HepG2 (cell line): ENCODE measurements around the gene SYNJ2. TPM values are rescaled to one million over a fixed set of nuclear protein-coding genes. Genes with fewer than 3 reads are reported as not detected.
A peak's percentile ranks its signal among the peaks of the same experiment; 100 is the strongest.

ENCODE experiments used
- BCL6 ChIP-seq: IDR thresholded peaks from 2 replicates; pipeline ENCODE4 v1.6.1; 2016; ENCODE audit warnings: missing genetic modification reagents, missing compliant biosample characterization
- CEBPZ ChIP-seq: IDR thresholded peaks from 2 replicates; pipeline ENCODE4 v1.6.1; 2012; ENCODE audit warnings: low read length, improper control_type of control experiment
- E2F2 ChIP-seq: sonication (generic); formaldehyde crosslinking; IDR thresholded peaks from 2 replicates; pipeline ENCODE4 v1.4.0; 2020; ENCODE audit warnings: missing genetic modification reagents, borderline replicate concordance
- PTBP1 ChIP-seq: fragments of 200-400 bp; formaldehyde crosslinking; IDR thresholded peaks from 2 replicates; pipeline ENCODE4 v1.6.1; 2018; ENCODE audit warnings: low read length, low read depth; ENCODE audit not compliant: poor library complexity, severe bottlenecking
- RAD21 ChIP-seq: fragments of 450-650 bp; formaldehyde crosslinking; IDR thresholded peaks from 2 replicates; pipeline ENCODE4 v1.5.0; 2020; ENCODE audit warnings: mild to moderate bottlenecking
- RBFOX2 ChIP-seq: fragments of 200-400 bp; formaldehyde crosslinking; IDR thresholded peaks from 2 replicates; pipeline ENCODE4 v1.6.1; 2017; ENCODE audit warnings: low read depth, mild to moderate bottlenecking, low read length
- SP5 ChIP-seq: IDR thresholded peaks from 2 replicates; pipeline ENCODE4 v1.6.1; 2016; ENCODE audit warnings: low read depth, borderline replicate concordance
- SPEN ChIP-seq: sonication (generic); formaldehyde crosslinking; IDR thresholded peaks from 2 replicates; pipeline ENCODE4 v1.5.1; 2020; ENCODE audit warnings: low read depth, mild to moderate bottlenecking, missing genetic modification reagents
- SRSF4 ChIP-seq: fragments of 200-400 bp; formaldehyde crosslinking; IDR thresholded peaks from one replicate; pipeline ENCODE4 v1.6.1; 2018; ENCODE audit warnings: mild to moderate bottlenecking, low read depth, low read length, moderate library complexity; ENCODE audit not compliant: poor library complexity, severe bottlenecking
- SYNCRIP ChIP-seq: fragments of 200-400 bp; formaldehyde crosslinking; IDR thresholded peaks from 2 replicates; pipeline ENCODE4 v1.6.1; 2018; ENCODE audit warnings: mild to moderate bottlenecking, low read depth, low read length; ENCODE audit not compliant: insufficient read depth
- ZKSCAN8 ChIP-seq: IDR thresholded peaks from 2 replicates; pipeline ENCODE4 v1.6.1; 2016; ENCODE audit warnings: borderline replicate concordance, missing genetic modification reagents, missing compliant biosample characterization
- ZMAT5 ChIP-seq: sonication (generic); formaldehyde crosslinking; IDR thresholded peaks from 2 replicates; pipeline ENCODE4 v1.5.0; 2020; ENCODE audit warnings: mild to moderate bottlenecking, low read depth, missing genetic modification reagents, borderline replicate concordance
- ZNF280D ChIP-seq: sonication (generic); formaldehyde crosslinking; IDR thresholded peaks from 2 replicates; pipeline ENCODE4 v1.5.1; 2020; ENCODE audit warnings: mild to moderate bottlenecking, missing genetic modification reagents
- ZNF552 ChIP-seq: sonication (generic); formaldehyde crosslinking; IDR thresholded peaks from 2 replicates; pipeline ENCODE4 v1.9.0; 2022; ENCODE audit warnings: missing genetic modification reagents, mild to moderate bottlenecking, borderline replicate concordance
- ZNF746 ChIP-seq: sonication (generic); formaldehyde crosslinking; IDR thresholded peaks from 2 replicates; pipeline ENCODE4 v1.8.0; 2022; ENCODE audit warnings: mild to moderate bottlenecking, missing genetic modification reagents
- ZXDC ChIP-seq: sonication (generic); formaldehyde crosslinking; IDR thresholded peaks from 2 replicates; pipeline ENCODE4 v1.5.0; 2020; ENCODE audit warnings: mild to moderate bottlenecking, missing genetic modification reagents
- polyA plus RNA-seq, 8 experiments: library from polyadenylated mRNA; depleted of rRNA in 3 of 8; stranded (reverse) in 7 of 8; unstranded in 1 of 8; fragments of >200 nt; fragmentation: Illumina TruSeq in 4 of 8; extraction: Trizol in 4 of 8; gene quantifications; 2 replicates each; pipeline versions ENCODE4 v1.2.1 to v1.2.3, GENCODE V29; 2011 to 2016; ENCODE audit warnings: low read depth in 4 of 8, missing spikeins in 1 of 8, mixed read lengths in 1 of 8; ENCODE audit not compliant: insufficient read depth in 1 of 8
- total RNA-seq, 5 experiments: library from RNA; depleted of rRNA; stranded (reverse); fragments of >200 nt; fragmentation: Illumina TruSeq; extraction: Trizol; gene quantifications; 2 replicates each; pipeline ENCODE4 v1.2.3, GENCODE V29; 2016; ENCODE audit warnings: low read depth in 1 of 5

The SYNJ2 gene
- total and polyA plus RNA-seq, 2 of the 13 experiments (the other 11 are each of a cell fraction or from before 2014, with no cell fraction given): 39.1 to 57.6 TPM

- TF ChIP-seq CEBPZ (no peak), E2F2 (CRISPR knock-in tag) (no peak; the same call in 1 of the 2 replicates), SP5 (CRISPR knock-in tag) (peak; percentile 85), ZNF552 (peak; percentile 81), ZXDC (CRISPR knock-in tag) (peak; percentile 100), RBFOX2 (peak; percentile 50), SYNCRIP (no peak), ZMAT5 (CRISPR knock-in tag) (no peak), SPEN (CRISPR knock-in tag) (peak; percentile 72; the same call in 1 of the 2 replicates), SRSF4 (no peak), BCL6 (CRISPR knock-in tag) (peak; percentile 96), RAD21 (CRISPR knock-in tag) (peak; percentile 70), PTBP1 (no peak), ZNF746 (CRISPR knock-in tag) (peak; percentile 91), ZKSCAN8 (peak; percentile 95), ZNF280D (CRISPR knock-in tag) (peak; percentile 94)
Observed at GRCh38 chr6:157985378-157986155, 3.9 kb downstream of the SYNJ2 start (continued).
